IPS-11a (cell line): ENCODE results near the gene PAQR7.

Experiments used
- H3K4me3 ChIP-seq: one replicate; pipeline ENCODE4 v1.5.1; 2013; ENCODE audit warnings: low read depth, low read length, control low read depth

Gene PAQR7

DNA sequence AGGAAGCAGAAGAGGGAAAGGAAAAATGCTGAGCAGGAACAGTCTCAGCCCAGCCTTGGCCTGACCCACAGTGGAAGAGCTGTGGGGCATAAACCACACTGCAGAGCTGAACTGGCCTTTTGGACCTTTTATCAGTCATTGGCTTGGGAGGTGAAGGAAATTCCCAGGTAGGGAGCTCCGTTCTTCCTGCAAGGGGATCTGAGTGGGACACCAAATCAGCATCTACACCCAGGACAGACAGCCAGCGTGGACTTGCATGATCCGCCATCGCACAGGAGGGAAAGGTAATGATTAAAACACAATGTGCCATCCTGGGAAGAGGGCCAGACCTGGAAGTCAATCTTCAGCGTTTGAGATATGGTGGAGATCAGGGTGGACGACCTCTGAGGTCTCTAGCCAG, 56.9 kb downstream of the PAQR7 start:
- H3K4me3 ChIP-seq, result no peak overlapping the region

DNA sequence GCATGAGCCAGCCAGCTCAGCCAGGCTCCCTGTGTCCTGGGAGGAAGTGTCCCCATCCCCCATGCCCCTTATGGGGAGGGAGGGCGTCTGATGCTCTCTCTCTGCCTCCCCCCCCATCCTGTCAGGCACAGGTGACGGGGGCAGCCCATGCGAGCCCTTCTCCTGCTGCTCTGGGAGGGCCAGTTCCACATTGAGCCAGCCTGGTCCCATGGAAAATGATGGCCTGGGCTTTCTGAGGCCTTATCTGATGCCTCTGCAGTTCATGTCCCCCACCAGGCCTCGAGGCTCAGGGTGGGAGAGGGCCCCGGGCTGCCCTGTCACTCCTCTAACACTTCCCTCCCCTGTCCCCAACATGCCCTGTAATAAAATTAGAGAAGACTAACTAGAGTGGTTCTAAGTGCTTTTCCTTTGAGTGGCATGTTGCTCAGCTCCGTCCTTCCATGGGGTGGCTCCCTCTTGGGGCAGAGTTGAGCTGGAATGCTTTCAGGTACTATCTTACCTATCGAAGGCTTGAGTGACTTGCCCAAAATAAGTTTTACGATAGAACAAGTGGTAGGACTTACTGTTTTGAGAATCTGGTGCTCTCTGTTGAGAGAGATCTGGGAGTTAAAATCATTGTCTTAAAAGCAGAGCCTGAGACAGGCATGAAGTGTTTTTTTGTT, 57.5 kb downstream of the PAQR7 start:
- no peak overlapping the region for H3K4me3 ChIP-seq

- no peak overlapping the region for H3K4me3 ChIP-seq
Measured at GRCh38 chr1:25816112-25816718, 59.3 kb downstream of the PAQR7 start.

DNA sequence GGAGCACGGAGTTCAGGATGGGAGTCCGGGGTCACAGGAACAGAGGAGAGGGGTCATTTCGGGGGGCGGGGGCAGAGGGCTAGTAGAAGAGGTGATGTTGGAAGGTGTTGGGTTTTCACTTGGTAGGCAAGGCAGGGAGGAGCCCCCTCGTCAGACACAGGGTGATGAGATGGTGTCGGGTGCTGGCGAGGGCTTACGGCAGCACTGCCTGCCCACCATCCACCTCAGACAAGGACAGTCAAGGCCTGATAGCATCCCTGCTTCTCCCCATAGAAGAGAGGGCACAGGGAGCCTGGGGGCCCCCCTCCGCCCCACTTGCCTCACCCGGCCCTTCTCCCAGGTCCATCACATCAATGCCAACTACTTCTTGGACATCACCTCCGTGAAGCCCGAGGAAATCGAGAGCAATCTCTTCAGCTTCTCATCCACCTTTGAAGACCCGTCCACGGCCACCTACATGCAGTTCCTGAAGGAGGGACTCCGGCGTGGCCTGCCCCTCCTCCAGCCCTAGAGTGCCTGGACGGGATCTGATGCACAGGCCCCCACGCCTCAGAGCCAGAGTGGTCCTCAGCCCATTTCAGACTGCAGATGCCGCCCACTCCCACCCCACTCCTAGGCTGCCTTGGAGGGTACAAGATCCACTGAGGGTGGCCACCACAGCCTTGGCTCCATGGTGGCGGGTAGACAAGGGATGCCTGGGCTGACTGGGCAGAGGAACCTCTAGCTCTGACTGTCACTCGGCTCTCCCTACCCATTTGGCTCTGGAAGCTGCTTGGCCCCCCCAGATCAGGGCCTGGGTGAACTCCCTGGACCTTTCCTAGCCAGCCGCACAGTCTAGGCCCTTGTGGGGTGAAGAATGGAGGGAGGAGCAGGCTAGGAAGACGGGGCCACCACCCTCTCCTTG, 60.0 kb downstream of the PAQR7 start:
- H3K4me3 ChIP-seq, result no peak overlapping the region

GRCh38 chr1:25814549-25815087, 60.9 kb downstream of the PAQR7 start:
- H3K4me3 ChIP-seq, result no peak overlapping the region

DNA sequence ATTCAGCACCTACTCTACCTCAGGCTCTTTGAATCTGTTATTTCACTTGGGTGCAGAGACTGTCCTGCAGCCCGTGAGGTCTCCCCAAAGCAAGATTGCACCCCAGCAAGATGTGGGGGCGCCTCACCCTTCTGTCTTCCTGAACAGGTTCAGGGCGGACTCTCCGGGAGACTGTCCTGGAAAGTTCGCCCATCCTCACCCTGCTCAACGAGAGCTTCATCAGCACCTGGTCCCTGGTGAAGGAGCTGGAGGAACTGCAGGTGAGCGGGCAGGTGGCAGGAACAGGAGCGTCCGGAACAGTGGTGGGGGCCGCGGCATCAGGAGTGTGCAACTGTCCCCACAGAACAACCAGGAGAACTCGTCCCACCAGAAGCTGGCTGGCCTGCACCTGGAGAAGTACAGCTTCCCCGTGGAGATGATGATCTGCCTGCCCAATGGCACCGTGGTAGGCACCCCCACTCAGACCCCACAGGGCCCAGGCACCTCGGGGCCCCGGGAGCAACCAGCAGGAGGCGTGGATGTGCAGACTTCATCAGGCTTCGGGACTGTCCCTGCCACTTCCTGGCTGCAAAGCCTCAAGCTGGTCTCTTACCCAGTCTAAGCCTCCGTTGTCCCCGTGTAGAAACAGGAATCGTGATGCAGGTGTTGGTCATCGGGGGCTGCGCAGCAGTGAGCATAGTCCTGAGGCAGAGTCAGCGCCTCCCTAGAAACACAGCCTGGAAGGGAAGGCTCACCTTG, 61.6 kb downstream of the PAQR7 start:
- no peak overlapping the region for H3K4me3 ChIP-seq

GRCh38 chr1:25813071-25813733, 62.3 kb downstream of the PAQR7 start:
- H3K4me3 ChIP-seq, result no peak overlapping the region
